DMS53 treated with DMSO at 0.1 percent for 48 hours (cell line): ENCODE data around the gene GAB2.

Experiments used
- DNase-seq: peaks from one replicate; lab custom pipeline; 2025; ENCODE audit not compliant: unreplicated experiment; lab: John Stamatoyannopoulos, UW

Gene GAB2

GRCh38 chr11:78212586-78213371, 204.8 kb downstream of the GAB2 start:
- no peak for DNase-seq

- no peak for DNase-seq
Observed at GRCh38 chr11:78211565-78211964, 206.1 kb downstream of the GAB2 start.

- no peak for DNase-seq
Observed at GRCh38 chr11:78210000-78210608, 207.5 kb downstream of the GAB2 start.

GRCh38 chr11:78209478-78209877, 208.1 kb downstream of the GAB2 start:
- DNase-seq = no peak

DNA sequence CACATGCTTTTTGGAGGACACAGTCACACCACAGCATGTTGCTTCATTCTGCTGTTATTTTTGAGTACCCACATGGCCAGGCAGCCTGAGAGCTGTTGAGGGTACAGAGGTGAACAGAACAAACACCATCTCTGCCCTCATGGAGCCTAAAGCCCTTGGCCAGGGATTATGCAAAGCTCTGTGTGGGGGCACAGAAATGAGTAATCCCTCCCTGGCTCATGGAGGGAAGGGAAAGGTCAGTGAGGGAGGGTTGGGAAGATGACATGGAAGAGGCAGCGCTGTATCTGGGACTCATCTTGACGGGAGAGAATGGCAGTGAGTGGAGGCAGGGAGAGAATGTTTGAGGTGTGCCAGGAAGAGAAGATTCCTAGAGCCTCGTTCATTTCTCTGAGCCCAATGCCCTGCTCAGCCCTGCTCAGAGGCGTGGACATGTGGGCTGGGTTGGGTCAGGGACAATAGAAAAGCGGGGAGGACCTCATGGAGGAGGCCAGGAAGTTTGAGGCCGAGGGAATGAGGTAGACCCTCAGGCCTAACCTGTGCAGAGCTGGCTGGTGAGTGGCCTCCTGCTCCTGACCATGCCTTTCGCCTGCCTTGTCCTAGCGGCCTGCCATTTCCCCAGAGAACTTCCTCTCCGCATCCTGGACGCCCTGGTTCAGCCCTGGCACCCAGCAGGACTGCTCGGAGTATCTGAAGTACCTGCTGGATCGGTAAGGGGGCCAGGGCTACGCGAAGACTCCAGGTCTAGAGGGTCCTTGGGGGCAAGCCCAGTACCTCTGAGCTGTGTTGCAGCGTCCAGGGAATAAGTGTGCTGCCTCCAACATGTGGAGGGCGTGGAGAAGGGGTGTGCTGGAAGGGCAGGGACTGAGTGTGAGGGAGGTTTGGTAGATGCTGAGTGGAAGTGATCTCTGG, 209.1 kb downstream of the GAB2 start:
- DNase-seq = no peak

DNA sequence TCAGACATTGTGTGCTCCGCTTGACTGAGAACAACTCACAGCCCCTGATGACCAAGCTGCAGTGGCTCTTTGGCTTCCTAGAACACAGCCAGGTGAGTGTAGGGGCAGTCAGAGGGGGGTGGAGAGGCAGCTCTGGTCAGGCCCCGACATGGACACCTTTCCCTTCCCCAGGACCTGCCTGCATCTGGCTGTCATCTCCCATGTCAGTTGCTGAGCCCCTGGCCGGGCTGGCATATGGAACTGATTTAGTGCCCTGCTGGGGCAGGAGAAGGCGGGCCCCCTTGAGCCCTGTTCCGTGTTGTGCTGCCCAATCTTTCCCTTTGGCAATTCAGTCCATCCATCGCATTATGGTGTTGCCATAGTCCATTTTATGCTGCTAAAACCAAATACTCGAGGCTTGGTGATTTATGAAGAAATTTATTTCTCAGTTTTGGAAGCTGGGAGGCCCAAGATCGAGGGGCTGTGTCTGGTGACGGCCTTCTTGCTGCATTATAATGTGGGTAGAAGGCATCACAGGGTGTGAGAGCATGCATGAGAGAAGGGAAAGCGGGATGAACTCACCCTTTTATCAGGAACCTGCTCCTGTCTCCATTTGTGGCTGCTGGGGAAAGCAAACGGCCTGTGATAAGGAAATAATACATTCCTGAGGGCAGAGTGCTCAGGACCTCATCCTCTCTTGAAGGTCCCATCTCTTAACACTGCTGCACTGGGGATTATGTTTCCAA, 209.9 kb downstream of the GAB2 start:
- DNase-seq = no peak

- DNase-seq = no peak
Observed at GRCh38 chr11:78205691-78206090, 211.9 kb downstream of the GAB2 start.

GRCh38 chr11:78205256-78205655, 212.4 kb downstream of the GAB2 start:
- DNase-seq = no peak

- DNase-seq = no peak
Observed at GRCh38 chr11:78203184-78203583, 214.4 kb downstream of the GAB2 start.

- DNase-seq = no peak
Observed at GRCh38 chr11:78202733-78203167, 214.9 kb downstream of the GAB2 start.

DNA sequence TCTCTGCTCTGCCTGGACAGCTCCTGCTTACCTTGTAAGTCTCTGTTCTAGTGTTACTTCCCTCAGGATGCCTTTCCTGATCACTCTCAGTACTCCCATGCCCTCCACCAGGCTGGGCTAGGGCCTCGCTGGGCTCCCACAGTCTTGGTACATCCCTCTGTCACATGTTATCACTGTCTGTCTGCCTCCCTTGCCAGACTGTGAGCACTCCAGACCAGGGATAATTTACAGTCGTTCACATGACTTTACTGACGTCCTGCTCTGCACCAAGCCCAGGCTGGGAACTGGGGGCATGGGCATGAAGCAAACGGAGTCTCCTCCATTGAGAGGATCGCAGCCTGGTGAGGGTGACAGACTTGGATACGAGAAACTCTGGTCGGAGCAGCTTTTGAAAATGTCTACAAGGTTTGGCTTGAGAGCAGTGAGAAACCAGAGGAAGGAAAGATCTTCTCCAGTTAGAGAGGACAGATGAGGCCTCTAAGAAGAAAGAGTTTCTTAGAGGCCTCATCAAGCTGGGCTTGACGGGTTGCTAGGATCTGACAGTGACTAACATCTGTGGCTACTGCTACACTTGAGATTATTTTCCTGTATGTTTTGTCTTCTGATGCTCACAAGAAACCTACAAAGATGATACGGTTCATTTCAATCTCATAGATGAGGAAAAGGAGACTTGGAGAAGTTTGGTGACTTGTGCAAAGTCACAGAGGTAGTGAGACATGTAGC, 216.4 kb downstream of the GAB2 start:
- DNase-seq = no peak

DNA sequence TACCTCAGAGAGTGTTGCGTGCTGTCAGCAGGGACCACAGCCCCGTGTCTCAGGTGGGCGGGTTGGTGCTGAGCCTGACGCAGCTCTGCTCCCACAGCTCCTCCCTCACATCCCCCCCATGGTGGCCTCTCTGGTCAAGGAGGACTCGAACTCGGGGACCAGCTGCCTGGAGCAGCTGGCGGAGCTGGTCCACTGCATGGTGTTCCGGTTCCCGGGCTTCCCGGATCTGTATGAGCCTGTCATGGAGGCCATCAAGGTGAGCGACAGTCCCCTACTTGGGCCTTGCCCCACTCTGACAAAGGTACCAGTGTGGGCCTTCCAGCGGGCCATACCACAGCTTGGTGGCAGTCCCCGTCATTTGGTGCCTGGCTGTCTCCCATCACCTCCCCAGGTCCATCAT, 217.1 kb downstream of the GAB2 start:
- no peak for DNase-seq

GRCh38 chr11:78200061-78200460, 217.6 kb downstream of the GAB2 start:
- no peak for DNase-seq

DNA sequence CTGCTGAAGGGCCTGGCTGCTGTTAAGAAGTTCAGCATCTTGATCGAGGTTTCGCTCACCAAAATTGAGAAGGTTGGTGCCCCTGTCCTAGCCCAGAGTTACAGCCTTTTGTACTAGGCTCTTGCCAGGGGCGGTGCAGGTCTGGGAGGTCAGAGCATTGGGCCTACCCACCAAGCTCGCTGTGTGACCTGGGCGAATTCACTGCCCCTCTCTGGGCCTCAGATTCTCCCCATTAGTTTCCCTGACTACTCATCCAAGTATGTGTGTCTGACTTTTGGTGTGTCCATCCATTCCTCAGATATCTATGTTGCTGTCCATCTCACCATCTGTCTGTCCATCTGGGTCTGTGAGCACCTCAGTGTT, 218.0 kb downstream of the GAB2 start:
- DNase-seq = no peak

GRCh38 chr11:78199015-78199652, 218.5 kb downstream of the GAB2 start:
- DNase-seq = no peak

DNA sequence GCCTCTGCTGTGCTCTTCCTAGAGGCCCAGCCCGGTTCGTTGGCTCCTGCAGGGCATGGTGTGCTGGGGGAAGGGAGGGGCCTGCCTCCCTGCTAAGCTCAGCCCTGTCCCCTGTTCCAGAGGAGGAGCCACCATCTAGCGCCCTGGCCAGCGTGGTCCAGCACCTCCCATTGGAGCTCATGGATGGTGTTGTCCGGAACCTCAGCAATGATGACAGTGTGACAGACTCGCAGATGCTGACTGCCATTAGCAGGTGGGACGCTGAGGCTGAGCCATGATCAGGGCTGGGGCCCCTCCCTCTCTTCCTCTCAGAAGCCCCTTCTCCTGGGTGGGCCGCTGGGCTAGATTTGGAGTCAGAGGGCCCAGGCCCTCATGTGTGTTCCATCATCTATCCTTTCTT, 219.8 kb downstream of the GAB2 start:
- DNase-seq = no peak

GRCh38 chr11:78196661-78197091, 220.9 kb downstream of the GAB2 start:
- DNase-seq = no peak

GRCh38 chr11:78195917-78196560, 221.6 kb downstream of the GAB2 start:
- no peak for DNase-seq

GRCh38 chr11:78194490-78194889, 223.1 kb downstream of the GAB2 start:
- DNase-seq = no peak
